TTC549 (cell line): ENCODE data around the gene HIRA.
"Not testable (repeated sequence)": the region's sequence is repeated elsewhere in the genome, so short reads cannot be mapped to it uniquely, and the experiment has no call there.

Source experiments
- FAIRE-seq: peaks from 2 replicates; lab custom pipeline; 2012; peaks lifted over from hg19 to GRCh38; lab: Jason Lieb, UNC

HIRA gene

DNA sequence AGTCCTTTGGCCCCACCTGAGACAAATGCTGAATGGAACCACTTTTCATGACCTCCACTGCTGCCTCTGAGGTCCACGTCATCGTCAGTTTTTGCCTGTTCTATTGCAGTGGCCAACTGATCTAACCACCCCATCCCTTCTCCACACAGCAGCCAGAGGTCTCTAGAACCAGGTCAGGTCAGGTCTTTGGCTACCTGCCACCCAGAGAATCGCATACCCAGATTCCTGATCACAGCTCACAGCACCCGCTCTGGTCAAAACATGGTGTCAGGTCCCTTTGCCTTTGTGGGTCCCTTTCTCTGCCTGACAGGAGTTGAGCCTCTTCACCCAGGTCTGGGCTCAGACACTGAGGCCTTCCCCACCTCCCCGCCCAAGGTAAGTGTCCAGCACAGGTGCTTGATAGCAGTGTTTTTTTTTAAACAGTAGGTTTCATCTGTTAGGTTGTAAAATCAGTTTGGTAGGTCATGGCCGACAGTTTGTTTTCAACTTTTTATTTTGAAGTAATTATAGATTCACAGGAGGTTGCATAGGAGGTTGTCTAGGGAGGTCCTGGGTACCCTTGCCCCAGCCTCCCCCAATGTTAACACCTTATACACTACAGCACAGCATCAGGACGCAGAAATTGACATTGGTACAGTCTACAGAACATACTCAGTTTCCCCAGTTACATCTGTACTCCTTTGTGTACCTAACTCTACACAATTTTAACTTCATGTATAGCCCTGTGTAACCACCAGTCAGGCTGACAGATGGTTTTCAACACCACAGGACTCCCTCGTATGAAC lies 9.1 kb upstream of the HIRA start:
- FAIRE-seq, result no peak

DNA sequence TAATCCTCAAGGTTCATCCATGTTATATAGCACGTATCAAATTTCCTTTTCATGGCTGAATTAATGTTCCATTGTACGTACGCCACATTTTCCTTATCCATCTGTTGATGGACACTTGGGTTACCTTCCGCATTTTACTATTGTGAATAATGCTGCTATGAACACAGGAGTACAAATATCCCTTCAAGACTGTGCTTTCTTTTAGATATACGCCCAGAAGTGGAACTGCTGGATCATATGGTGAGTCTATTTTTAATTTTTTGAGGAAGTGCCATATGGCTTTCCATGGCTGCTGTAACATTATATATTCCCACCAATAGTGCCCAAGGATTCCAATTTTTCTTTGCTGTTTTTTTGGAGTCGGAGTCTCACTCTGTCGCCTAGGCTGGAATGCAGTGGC lies 6.8 kb upstream of the HIRA start:
- FAIRE-seq, result no peak

DNA sequence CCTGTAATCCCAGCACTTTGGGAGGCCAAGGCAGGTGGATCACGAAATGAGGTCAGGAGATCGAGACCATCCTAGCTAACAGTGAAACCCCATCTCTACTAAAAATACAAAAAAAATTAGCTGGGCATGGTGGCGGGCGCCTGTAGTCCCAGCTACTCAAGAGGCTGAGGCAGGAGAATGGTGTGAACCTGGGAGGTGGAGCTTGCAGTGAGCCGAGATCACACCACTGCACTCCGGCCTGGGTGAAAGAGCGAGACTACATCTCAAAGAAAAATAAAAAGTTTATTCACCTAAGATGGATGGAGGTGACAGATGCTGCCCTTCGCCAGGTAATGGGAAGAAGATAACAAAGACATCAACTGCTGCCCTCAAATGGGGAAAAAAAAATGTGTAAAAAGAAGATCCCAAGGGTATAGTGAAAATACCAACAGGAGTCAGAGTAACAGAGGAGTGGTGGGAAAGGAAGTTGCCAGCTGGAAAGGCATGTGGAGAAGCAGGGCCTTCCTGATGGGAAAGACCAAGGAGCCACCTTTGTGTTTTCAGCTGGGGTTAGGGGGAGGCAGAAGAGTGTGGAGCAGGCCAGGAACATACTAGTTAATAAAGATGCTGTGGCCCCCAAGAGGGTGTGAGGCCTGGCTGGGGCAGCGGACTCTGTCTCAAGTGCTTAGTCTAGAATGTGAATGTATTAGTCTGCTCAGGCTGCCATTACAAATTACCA lies 5.1 kb upstream of the HIRA start:
- FAIRE-seq, result not testable (repeated sequence)

DNA sequence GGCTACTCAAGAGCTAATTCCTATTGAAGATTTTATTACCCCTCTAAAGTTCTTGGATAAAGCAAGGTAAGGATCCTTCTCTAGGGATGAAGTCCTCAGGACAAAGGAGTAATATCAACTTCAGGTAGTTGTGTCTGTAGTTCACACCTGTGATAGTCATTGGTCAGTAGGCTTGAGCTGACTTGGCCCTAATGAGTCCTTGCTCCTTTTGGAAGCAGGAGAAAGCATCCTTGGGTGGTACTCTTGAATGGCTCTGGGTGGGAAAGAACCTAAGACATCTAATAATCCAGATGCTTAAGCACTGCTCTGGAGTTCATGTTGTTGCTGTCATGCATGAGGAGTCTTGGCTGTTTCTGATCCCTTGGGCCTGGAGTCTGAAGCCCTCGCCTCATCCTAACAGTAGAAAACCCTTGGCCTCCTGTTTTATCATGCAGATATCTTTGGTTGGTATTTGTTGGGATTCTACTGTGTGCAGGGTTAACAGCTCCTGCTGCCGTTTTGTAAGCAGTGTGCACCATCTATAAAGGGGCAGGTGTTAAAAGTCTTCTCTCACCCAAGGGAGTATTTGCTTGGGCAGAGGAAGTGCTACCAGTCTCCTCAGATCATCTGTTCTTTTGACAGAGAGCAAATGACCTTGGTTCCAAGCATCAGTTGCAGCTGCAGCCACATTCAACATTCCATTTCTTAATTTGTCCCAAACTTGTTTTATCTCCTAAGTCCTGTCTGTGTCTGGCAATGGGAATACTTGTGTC lies 3.5 kb upstream of the HIRA start:
- FAIRE-seq, result no peak

DNA sequence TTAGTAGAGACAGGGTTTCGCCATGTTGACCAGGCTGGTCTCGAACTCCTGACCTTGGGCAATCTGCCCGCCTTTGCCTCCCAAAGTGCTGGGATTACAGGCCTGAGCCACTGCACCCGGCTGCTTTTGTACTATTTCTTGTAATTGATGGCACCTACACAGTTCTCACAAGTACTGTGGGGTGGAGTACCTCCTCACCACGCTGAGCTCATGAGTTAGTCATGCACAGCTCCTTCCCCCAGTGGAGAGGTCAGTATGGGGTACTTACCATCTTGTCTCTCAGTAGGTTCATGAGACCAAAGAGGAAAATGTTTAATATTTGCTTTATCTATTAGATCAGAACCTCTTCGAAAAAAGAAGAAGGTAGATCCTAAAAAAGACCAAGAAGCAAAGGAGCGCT lies 2.9 kb upstream of the HIRA start:
- no peak for FAIRE-seq

DNA sequence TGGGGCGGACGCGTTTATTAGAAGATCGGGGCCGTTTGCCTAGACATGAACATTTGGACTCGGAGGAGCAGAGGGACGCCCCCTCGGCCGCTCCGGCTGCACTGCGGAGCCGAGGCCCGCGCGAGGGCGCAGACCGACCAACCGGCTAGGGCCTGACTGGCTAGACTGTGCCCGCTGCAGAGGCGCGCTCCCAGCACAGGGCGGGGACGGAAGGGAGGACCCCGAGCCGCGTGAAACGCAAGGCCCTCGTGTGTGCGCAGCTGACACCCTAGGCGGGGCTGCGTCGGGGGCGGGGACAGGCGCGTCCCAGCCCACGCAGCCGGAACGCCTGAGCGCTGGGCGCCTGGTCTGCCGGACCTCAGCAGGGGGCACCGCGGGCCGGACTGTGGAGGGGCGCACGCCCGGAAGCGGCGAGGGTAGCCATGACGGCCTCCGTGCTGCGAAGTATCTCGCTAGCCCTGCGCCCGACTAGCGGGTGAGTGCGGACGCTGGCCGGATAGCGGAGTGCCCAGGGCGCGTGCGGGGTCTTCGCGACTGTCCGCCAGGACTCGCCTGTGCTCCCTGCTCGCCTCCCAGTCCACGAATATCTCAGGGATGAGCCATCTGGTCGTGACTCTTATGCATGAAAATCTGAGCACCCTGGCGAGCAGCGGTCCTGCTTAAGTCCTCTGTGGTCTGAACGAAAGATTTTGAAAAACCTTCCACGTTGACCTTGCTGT lies 759 bp upstream of the HIRA start, which contains the start of gene MRPL40:
TSS of gene MRPL40 (plus strand) at position 413 of the 719 bp plus-strand sequence. CDS start at position 423, 10 bp downstream.
- no peak for FAIRE-seq

DNA sequence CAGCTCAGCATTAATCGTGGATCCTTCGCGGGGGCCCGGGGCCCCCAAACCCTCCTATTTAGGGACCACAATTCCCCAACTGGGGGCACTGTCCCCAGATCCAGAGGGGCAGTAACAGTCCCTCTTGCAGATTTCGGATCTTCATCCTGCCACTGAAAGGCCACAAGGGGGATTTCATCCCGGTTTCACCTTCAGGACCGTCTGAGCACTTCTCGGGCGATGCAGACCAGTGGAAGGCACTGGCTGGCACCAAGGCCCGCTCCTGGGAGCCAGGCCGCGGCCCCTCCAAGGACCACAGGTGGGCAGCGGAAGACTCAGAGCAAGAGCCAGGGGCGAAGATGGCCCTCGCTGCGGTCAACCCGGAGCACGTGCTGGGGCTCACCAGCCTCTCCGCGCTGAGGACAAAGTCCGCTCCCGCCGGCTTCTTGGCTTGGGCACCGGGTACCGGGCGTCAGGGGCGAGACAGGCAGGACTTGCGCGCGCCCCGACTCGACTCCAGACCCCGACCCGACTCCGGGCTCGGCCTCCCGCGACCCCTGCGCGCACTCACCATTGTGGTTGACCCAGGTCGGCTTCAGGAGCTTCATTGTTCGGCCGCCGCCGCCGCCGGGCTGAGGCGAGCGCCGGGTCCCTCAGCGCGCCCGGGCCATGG lies 517 bp downstream of the HIRA start:
- no peak for FAIRE-seq

DNA sequence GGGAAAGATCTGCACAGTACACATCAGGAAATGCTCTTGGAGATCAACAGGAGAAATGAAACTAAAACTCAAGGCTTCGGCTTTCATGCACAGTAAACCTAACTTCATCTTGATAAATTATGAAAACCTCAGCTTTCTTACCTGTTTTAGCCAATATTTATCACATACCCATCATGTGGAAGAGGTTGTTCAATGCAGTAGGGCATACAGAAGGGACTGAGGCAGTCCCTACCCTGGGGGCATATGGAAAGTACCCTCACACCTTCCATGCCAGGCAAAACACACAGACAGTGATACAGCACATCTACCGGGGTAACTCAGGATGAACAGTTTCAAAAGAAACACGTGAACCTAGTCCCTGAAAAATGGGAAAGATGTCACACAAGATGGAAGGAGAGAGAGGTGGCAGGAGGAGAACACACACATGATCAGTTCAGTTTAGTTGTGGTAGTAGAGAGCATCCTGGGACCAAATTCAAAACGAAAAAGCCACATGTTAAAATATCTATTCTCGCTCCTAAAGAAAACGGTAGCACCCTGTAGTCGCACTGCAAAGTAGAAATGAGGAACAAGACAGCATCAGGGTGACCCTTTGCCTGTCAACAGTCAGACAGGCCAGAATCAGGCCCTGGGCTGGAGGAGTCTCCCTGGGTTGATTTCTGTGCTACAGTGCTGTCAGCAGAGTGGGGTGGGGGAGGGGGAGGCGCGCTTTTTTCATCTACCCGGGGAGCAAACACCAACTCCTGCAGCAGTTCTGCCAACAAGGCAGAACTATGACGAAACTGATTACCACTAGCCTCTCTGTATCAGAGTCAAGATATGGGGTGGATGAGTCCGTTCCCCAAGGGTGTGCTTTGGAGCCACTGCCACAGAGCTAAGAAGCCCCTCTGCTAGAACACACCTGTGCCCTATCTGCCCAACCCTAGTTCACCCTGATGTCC lies 1.3 kb downstream of the HIRA start:
- no peak for FAIRE-seq

DNA sequence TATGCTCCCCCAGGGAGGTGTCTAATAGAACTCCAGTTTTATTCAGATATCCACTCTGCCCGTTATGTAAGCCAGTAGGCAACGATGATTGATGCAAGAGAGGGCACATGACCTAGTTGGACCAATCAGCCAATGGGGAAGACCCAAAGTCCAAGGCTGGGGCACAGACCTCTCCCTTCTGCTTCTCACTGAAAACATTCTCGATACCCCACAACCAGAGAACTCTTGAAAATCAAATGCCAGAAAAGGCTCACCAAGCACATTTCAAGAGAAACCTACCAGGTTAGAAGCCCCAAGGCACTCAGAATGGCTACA lies 7.4 kb downstream of the HIRA start:
- FAIRE-seq, result no peak

DNA sequence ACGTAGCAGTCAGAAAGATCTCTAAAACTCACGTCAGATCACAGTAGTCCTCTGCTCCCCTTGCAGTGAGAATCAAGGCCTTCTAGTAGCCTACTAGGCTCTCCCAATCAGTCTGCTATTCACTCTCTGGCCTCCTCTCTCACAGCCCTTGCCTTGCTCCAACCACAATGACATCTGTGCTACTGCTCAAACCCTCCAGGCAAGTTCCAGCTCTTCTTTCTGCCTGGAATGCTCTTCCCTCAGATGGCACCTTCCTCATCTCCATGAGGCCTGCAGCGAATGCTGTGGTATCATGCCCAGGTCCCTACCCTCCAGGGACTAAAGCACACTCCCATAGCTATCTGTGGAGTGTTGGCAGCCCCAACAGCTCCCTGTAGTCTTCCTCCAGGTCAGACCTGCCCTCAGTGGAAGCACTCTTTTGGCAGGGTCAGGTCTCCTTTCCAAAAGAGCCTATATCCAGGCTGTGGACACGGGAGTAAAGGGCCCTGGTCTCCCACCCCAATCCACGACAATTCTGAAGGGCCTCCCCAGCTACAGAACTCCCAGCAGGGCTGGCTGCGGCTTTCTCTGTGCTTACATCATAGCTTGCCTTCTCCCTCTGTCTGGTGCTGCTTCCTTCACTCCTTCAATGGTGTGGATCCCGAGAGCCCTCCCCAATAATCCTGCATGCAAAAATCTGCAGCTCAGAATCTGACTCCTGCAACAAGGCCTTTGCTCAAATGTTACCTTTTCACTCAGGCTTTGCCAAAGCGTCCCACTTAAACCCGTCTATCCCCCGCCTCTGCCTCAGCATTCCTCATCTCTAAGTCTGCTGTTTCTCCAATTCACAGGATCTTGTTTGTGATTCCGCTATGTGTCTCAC lies 8.9 kb downstream of the HIRA start:
- no peak for FAIRE-seq

DNA sequence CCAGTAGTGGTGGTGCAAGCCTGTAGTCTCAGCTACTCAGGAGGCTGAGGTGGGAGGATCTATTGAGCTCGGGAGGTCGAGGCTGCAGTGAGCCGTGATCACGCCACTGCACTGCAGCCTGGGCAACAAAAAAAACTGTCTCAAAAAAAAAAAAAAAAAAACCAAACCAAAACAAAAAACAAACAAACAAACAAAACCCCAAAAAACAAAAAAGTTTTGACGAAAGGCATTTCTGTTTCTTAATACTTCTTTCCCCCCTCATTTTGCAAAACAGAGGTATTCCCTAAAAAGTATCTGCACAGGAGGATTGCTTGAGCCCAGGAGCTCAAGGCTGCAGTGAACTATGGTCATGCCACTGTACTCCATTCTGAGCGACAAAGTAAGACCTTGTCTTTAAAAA lies 11.2 kb downstream of the HIRA start:
- no peak for FAIRE-seq

DNA sequence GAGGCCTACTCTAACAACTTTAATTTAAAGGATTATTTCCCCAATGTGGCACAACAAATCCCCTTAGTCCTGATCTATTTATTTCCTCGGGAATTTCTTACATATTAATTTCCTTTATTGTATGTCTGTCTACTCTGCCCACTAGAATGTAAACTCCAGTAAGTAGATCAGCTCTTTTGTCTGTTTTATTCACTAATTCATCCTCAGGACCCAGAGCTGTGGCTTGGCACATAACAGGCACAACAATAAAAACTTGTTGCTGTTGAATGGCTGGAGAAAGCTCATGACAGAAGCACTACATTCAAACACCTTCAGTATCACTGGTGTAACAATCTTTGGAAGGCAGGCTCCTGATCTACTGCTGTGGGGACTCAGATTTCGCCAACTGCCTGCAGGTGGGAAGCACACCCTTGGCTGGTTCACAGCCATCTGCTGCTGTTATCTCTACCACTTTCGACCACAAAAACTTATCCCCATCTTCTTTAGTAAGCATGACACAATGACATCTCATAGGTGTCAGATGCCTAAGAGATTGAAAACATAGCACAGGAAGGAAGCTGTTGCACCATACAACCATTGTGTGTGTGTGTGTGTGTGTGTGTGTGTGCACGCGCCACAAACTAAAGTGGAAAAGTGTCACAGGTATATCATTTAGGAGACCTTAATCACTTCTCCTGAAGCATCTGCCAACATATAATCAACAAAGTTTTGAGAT lies 11.9 kb downstream of the HIRA start:
- no peak for FAIRE-seq

DNA sequence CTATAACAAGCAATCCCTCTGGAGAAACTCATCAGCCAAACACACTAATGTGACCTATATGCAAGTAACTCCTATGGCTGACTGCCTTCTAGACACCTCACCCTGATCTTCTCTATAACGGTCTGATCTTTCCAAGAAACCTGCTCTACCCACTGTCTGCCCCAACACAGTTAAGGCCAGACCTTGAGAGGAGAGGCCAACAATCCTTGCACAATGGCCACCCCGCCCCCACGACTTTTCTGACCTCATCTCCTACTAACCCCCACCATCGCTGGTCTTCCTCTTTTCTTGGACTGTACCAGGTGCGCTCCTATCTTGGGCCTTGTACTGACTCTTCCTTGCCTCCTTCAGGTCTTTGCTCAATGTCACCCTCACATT lies 12.5 kb downstream of the HIRA start:
- FAIRE-seq, result no peak

DNA sequence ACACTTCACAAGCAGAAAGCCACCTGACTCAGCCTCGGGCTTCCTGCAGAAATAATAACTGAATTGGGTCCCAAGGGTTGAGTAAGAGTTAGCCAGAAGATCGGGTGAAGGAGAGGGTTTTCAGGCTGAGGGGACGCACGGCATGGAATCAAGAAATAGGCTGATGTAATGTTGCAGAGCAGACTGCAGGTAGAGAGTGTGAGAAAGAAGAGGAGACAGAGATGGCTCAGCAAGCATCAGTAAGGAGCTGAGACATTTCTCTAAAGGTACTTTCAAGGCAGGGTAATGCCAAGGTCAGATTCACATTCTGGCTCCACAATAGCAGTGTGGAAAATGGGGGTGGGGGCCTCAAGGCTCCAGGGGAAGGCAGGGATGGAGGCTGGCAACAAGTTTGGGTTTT lies 18.6 kb downstream of the HIRA start:
- no peak for FAIRE-seq

DNA sequence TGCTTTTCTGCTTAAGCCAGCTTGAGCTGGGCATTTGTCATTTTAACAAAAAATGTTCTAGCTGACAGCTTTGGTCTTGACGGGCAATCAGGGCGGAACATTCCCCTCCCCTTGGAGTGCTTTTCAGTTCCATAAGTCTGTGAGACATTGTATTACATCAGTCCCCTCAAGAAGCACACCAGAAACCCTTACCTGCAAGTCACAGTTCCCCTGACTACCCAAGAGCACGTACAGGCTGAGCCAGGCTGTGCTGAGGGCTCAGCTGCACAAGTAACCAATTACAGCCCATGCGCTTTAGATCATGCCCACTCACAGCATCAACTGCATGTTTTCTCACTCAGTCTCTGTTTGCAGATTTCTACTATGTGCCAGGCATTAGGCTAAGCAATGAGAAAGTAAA lies 19.1 kb downstream of the HIRA start:
- FAIRE-seq, result no peak

DNA sequence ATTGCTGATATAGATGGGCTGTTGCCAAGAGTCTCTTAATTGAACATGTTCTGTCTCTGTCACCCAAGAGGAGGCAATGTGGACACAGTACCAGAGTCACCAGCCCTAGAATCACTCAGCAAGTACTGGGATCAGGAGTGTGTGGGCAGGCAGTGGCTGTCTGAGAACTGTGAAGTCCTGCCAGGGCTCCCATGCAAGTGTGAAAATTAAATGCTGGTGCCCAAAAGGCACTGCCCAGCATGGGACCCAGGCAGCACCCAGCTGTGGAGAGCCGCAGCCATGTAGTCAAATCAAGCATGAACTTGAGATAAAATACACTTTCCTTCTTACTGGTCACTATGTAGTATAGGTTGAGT lies 19.9 kb downstream of the HIRA start:
- FAIRE-seq, result no peak

DNA sequence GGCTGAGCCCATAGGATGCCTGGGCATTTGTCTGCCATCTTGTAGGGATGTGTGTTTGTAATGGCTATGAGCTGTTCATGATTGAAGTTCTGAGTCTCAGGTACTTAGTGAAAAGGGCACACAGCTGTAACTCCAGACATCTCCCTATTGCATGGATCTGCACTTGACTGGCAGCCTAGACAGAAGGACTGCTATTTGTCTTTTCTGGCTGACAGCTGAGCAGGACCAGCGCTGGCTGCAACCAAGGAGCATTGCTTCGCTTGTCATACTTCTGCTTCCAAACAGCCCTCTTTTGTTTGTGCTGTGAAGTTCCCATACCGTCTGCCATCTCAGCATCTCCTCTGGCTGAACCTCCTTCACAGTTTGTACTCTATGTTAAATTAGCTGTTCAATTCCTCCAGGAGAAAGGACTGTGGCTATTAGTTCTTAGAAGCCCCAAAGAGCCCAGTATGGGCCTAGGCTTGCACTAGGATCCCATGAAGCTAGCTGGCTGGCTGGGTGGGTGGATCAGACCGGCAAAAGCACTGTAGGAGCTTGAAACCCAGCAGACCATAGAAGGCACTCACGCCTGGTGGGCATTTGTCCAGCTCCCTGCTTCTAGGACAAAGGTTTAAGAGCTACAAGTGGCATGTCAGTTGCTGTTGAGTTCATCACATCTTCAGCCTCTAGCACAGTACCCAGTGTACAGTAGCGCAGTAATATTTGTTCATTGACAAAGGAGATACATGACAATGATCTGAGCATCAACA lies 20.4 kb downstream of the HIRA start:
- no peak for FAIRE-seq
